Tibial nerve (tissue), 3 donors: ENCODE data around the gene TMEM168.

Experiments
- POLR2A ChIP-seq, 2 donors: fragments of 450-650 bp; IDR thresholded peaks; one replicate each; pipeline ENCODE4 v1.6.1; 2017; ENCODE audit warnings: antibody characterized with exemption in 2 of 2, mild to moderate bottlenecking in 2 of 2, moderate library complexity in 2 of 2
- TF ChIP-seq, protein P1 (sequence below), 5 experiments: fragments of 200-600 bp in 3 of 5; fragments of 450-650 bp in 2 of 5; sonication (generic) in 3 of 5; IDR thresholded peaks; one replicate each; pipeline ENCODE4 v1.5.1; 2016 to 2019; ENCODE audit warnings: antibody characterized with exemption in 5 of 5, mild to moderate bottlenecking in 3 of 5, moderate library complexity in 2 of 5

DNA sequence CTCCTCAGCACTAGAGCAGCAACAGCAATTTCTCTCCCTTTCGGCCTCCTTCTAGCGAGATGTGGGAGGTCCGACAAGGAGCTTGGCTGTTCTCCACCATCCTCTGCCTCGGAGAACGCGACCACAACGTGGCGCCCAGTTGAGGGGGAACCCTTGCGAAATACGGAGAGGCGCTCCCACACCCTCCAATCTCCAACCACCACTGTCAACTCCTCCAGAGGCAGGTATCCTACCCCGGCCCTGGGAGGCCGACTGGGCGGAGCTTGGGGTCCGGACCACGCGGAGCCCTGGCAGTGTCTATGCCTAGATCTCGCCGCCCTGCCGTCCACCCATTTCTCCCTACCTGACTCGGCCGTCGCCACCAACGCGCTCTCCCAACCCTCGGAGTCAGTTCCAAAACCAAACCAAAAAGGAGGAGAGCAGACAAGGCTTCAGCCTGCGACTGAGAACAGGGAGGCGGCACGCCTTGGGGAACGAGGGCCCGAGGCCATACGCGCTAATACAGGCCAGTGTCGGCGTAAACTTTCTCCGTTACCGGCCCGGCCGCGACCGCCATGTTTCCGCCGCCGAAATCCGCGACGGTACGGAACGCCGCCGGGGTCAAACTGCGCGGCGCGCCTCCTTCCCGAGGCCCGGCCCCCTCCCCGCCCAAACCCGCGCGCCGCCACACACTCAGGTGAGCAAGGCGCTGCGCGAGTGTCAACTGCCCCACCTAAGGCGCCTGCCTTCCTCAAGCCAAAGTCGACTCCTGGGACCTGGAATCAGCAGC lies at the start of gene TMEM168:
- no peak for TF ChIP-seq POLR2A (IDR thresholded peaks at IDR 0.05)
- TF ChIP-seq, protein P1, sequence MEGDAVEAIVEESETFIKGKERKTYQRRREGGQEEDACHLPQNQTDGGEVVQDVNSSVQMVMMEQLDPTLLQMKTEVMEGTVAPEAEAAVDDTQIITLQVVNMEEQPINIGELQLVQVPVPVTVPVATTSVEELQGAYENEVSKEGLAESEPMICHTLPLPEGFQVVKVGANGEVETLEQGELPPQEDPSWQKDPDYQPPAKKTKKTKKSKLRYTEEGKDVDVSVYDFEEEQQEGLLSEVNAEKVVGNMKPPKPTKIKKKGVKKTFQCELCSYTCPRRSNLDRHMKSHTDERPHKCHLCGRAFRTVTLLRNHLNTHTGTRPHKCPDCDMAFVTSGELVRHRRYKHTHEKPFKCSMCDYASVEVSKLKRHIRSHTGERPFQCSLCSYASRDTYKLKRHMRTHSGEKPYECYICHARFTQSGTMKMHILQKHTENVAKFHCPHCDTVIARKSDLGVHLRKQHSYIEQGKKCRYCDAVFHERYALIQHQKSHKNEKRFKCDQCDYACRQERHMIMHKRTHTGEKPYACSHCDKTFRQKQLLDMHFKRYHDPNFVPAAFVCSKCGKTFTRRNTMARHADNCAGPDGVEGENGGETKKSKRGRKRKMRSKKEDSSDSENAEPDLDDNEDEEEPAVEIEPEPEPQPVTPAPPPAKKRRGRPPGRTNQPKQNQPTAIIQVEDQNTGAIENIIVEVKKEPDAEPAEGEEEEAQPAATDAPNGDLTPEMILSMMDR (IDR thresholded peaks at IDR 0.05) = peak in 1 of 5 experiments; percentile 5
